Right atrium auricular region (tissue), 2 donors: Measurements from ENCODE around the gene POU6F2. TPM values are rescaled to one million over a fixed set of nuclear protein-coding genes. Genes with fewer than 3 reads are reported as not detected.

ENCODE experiments used
- DNase-seq: peaks from one replicate; pipeline ENCODE4 v3.0.0-alpha.2; 2019; ENCODE audit warnings: low spot score
- H3K27ac ChIP-seq, 2 donors: fragments of 200-600 bp; sonication (generic); 1 replicate in 1 of 2; 2 replicates in 1 of 2; pipeline ENCODE4 v1.5.1; 2016 to 2019
- H3K27me3 ChIP-seq, 2 donors: fragments of 200-600 bp; sonication (generic); one replicate each; pipeline versions ENCODE4 v1.5.1 to v1.6.0; 2017 to 2019
- H3K36me3 ChIP-seq: fragments of 200-600 bp; sonication (generic); one replicate; pipeline ENCODE4 v1.5.1; 2016
- H3K4me1 ChIP-seq, 2 donors: fragments of 200-600 bp; sonication (generic); one replicate each; pipeline versions ENCODE4 v1.5.1 to v1.6.0; 2017 to 2019
- H3K4me3 ChIP-seq, 2 donors: fragments of 200-600 bp; sonication (generic); 1 replicate in 1 of 2; 2 replicates in 1 of 2; pipeline ENCODE4 v1.5.1; 2017 to 2019; ENCODE audit warnings: mild to moderate bottlenecking in 1 of 2, moderate library complexity in 1 of 2
- H3K9me3 ChIP-seq, 2 donors: fragments of 200-600 bp; sonication (generic); one replicate each; pipeline ENCODE4 v1.5.1; 2019
- total RNA-seq, 2 donors: library from RNA; depleted of rRNA; stranded (reverse); fragments of >200 nt; gene quantifications; one replicate each; pipeline ENCODE4 v1.1.0, GENCODE V29; 2016
- TF ChIP-seq, protein P1 (sequence below), 2 donors: fragments of 200-600 bp; sonication (generic); IDR thresholded peaks; one replicate each; pipeline ENCODE4 v1.5.1; 2019; ENCODE audit warnings: antibody characterized with exemption in 2 of 2

The POU6F2 gene
- total RNA-seq, 2 donors from 2014 or later, result 0.85 to 1.5 TPM

GRCh38 chr7:39507866-39508551 lies 530.3 kb downstream of the POU6F2 start:
- no peak for DNase-seq
- H3K27me3 ChIP-seq, result no peaks in the 10 kb centered on the region
- no peaks in the 10 kb centered on the region for H3K36me3 ChIP-seq
- no peak overlapping the region for H3K4me3 ChIP-seq
- H3K4me1 ChIP-seq, result no peaks in the 10 kb centered on the region
- no peak overlapping the region for H3K27ac ChIP-seq
- no peaks in the 10 kb centered on the region for H3K9me3 ChIP-seq
- TF ChIP-seq, protein P1, sequence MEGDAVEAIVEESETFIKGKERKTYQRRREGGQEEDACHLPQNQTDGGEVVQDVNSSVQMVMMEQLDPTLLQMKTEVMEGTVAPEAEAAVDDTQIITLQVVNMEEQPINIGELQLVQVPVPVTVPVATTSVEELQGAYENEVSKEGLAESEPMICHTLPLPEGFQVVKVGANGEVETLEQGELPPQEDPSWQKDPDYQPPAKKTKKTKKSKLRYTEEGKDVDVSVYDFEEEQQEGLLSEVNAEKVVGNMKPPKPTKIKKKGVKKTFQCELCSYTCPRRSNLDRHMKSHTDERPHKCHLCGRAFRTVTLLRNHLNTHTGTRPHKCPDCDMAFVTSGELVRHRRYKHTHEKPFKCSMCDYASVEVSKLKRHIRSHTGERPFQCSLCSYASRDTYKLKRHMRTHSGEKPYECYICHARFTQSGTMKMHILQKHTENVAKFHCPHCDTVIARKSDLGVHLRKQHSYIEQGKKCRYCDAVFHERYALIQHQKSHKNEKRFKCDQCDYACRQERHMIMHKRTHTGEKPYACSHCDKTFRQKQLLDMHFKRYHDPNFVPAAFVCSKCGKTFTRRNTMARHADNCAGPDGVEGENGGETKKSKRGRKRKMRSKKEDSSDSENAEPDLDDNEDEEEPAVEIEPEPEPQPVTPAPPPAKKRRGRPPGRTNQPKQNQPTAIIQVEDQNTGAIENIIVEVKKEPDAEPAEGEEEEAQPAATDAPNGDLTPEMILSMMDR (IDR thresholded peaks at IDR 0.05), result no peak

GRCh38 chr7:39509436-39509835 lies 531.7 kb downstream of the POU6F2 start:
- Histone ChIP-seq H3K27ac (no peak overlapping the region), H3K4me1 (no peaks in the 10 kb centered on the region), H3K4me3 (no peak overlapping the region), H3K27me3 (no peaks in the 10 kb centered on the region), H3K9me3 (no peaks in the 10 kb centered on the region), H3K36me3 (no peaks in the 10 kb centered on the region)
- TF ChIP-seq, protein P1 (IDR thresholded peaks at IDR 0.05), result no peak
- no peak for DNase-seq

DNA sequence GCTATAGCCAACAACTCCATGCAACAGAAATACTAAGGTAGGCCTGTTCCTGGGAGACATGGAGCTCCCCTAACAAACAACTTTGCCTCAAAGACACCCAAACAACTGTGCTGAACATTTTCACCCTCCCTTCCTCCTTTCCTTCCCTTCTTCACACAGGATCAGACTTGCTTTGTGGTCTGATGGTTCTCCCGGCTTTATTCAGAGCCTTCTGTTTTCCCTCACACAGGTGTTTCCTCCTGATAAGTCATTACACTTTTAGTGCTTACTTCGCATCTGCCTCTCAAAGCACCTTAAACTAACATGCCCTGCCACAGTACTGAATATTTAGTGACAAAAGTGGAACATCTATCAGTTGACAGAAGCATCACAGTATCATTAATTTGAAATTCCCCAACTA lies 532.2 kb downstream of the POU6F2 start:
- TF ChIP-seq, protein P1 (IDR thresholded peaks at IDR 0.05), result no peak
- H3K27me3 ChIP-seq, result no peaks in the 10 kb centered on the region
- H3K4me1 ChIP-seq, result no peaks in the 10 kb centered on the region
- no peaks in the 10 kb centered on the region for H3K36me3 ChIP-seq
- H3K27ac ChIP-seq, result no peak overlapping the region
- no peak for DNase-seq
- H3K9me3 ChIP-seq, result no peaks in the 10 kb centered on the region
- H3K4me3 ChIP-seq, result no peak overlapping the region

- DNase-seq, result no peak
- no peak overlapping the region for H3K27ac ChIP-seq
- TF ChIP-seq, protein P1 (IDR thresholded peaks at IDR 0.05), result no peak
- no peaks in the 10 kb centered on the region for H3K4me1 ChIP-seq
- no peak overlapping the region for H3K4me3 ChIP-seq
- H3K36me3 ChIP-seq, result no peaks in the 10 kb centered on the region
- no peaks in the 10 kb centered on the region for H3K9me3 ChIP-seq
- H3K27me3 ChIP-seq, result no peaks in the 10 kb centered on the region
These were observed 533.2 kb downstream of the POU6F2 start for GRCh38 chr7:39510864-39511354.

GRCh38 chr7:39515534-39516228 lies 538.0 kb downstream of the POU6F2 start:
- H3K4me1 ChIP-seq, result no peaks in the 10 kb centered on the region

More at GRCh38 chr7:39515534-39516228, 538.0 kb downstream of the POU6F2 start:
- Histone ChIP-seq H3K36me3 (no peaks in the 10 kb centered on the region), H3K9me3 (no peaks in the 10 kb centered on the region), H3K4me3 (no peak overlapping the region), H3K27ac (no peak overlapping the region), H3K27me3 (no peaks in the 10 kb centered on the region)
- no peak for DNase-seq
- TF ChIP-seq, protein P1 (IDR thresholded peaks at IDR 0.05), result no peak
